Measurements from ENCODE around the gene SPPL2C. TPM values are rescaled to one million over a fixed set of nuclear protein-coding genes. Genes with fewer than 3 reads are reported as not detected.
A peak's percentile ranks its signal among the peaks of the same experiment; 100 is the strongest.

Gene SPPL2C
- total RNA-seq, 1 experiment from 2014 or later: not detected

GRCh38 chr17:45825792-45826191, 18.9 kb upstream of the SPPL2C start:
- Mint-ChIP-seq H3K9me3 (no peaks in the 10 kb centered on the region), H3K36me3 (ENCODE audit: insufficient read depth in 1 of 3, low read depth in 3 of 3) (no peaks in the 10 kb centered on the region), H3K4me1 (peaks cover 0 to 7% of the 10 kb centered on the region in 2 experiments; a peak in 1 of 4 replicates), H3K27me3 (ENCODE audit: low read depth) (peaks cover 12% of the 10 kb centered on the region), H3K27ac (no peak overlapping the region), H3K4me3 (no peak overlapping the region)
- no peak overlapping the region for H2BK120ac ChIP-seq (ENCODE audit: low read depth, low read length, poor library complexity, severe bottlenecking)
- H2BK5ac ChIP-seq (ENCODE audit: insufficient read length, low read length): no peak overlapping the region
- no peak overlapping the region for H2BK20ac ChIP-seq (ENCODE audit: low read depth, low read length, poor library complexity, severe bottlenecking)
- TF ChIP-seq CTCF (conservative IDR thresholded peaks at IDR 0.05): no peak
- H3K23me2 ChIP-seq (ENCODE audit: insufficient read length, low read depth, low read length, poor library complexity, severe bottlenecking): no peaks in the 10 kb centered on the region
- H3K27me3 ChIP-seq (ENCODE audit: insufficient read depth, low read length): no peaks in the 10 kb centered on the region
- no CpG with 5 or more reads among the region's 14 CpGs for WGBS (ENCODE audit: extremely low coverage, insufficient read length, low lambda C conversion rate)
- no peak overlapping the region for H3K23ac ChIP-seq (ENCODE audit: insufficient read length, low read depth, low read length)
- no peak for DNase-seq
- no peak overlapping the region for H3K18ac ChIP-seq (ENCODE audit: insufficient read length, low read depth, low read length)
- no peaks in the 10 kb centered on the region for H3K79me2 ChIP-seq (ENCODE audit: insufficient read depth, low read length)
- no peak overlapping the region for H4K8ac ChIP-seq (replicated peaks; ENCODE audit: insufficient read length, low read depth, low read length)
- no peak overlapping the region for H2BK12ac ChIP-seq (ENCODE audit: insufficient read length, low read depth, low read length)
- no peak overlapping the region for H2BK15ac ChIP-seq (ENCODE audit: low read depth, low read length)
- no peak overlapping the region for H2AK5ac ChIP-seq (ENCODE audit: insufficient read length, low read length)
- no peak overlapping the region for H3K27ac ChIP-seq (ENCODE audit: insufficient read length, low read depth, low read length)
- no peak overlapping the region for H4K91ac ChIP-seq (ENCODE audit: insufficient read length, low read depth, low read length)
- no peaks in the 10 kb centered on the region for H4K20me1 ChIP-seq (ENCODE audit: control insufficient read depth, insufficient read depth, insufficient read length)
- H3K9me3 ChIP-seq (ENCODE audit: control insufficient read depth, low read depth, low read length): no peaks in the 10 kb centered on the region
- no peak overlapping the region for H4K5ac ChIP-seq (ENCODE audit: insufficient read length, low read depth, low read length)
- H3K4ac ChIP-seq (ENCODE audit: low read depth, low read length): no peak overlapping the region
- no peak overlapping the region for H3K56ac ChIP-seq (ENCODE audit: insufficient read length, low read depth, low read length)
- no peaks in the 10 kb centered on the region for H3K79me1 ChIP-seq (ENCODE audit: insufficient read depth, low read depth, low read length, poor library complexity, severe bottlenecking)
- no peaks in the 10 kb centered on the region for H3K4me1 ChIP-seq (ENCODE audit: insufficient read depth, low read length)
- H3K9ac ChIP-seq (ENCODE audit: extremely low read depth, insufficient read length, low read length): no peak overlapping the region
- no peak overlapping the region for H3K4me2 ChIP-seq (ENCODE audit: insufficient read depth, insufficient read length, low read length)
- no peak overlapping the region for H3T11ph ChIP-seq (ENCODE audit: low read length)
- no peak overlapping the region for H2AFZ ChIP-seq (ENCODE audit: low read length)
- peak overlapping the region; percentile 21; the same call in 1 of the 2 replicates for H3K14ac ChIP-seq (ENCODE audit: insufficient read depth, low read length)
